ENCODE results near the gene CDC42SE2. TPM values are rescaled to one million over a fixed set of nuclear protein-coding genes. Genes with fewer than 3 reads are reported as not detected.

CDC42SE2 gene
- total RNA-seq, 1 experiment from 2014 or later = 23.2 TPM

- no peak overlapping the region for H3K14ac ChIP-seq (ENCODE audit: insufficient read depth, low read length)
- no peak for TF ChIP-seq CTCF (conservative IDR thresholded peaks at IDR 0.05)
- H4K20me1 ChIP-seq (ENCODE audit: control insufficient read depth, insufficient read depth, insufficient read length) = no peaks in the 10 kb centered on the region
- no peak overlapping the region for H2BK5ac ChIP-seq (ENCODE audit: insufficient read length, low read length)
- H3K9me3 ChIP-seq (ENCODE audit: control insufficient read depth, low read depth, low read length) = no peaks in the 10 kb centered on the region
- no CpG with 5 or more reads among the region's 1 CpG for WGBS (ENCODE audit: extremely low coverage, insufficient read length, low lambda C conversion rate)
- Mint-ChIP-seq H3K4me1 (peaks cover 0 to 3% of the 10 kb centered on the region in 2 experiments; a peak in 1 of 4 replicates), H3K27me3 (ENCODE audit: low read depth) (no peaks in the 10 kb centered on the region), H3K27ac (0 out of 7 replicates have a peak overlapping the region, but pooled peaks of 1 of the 3 experiments have one; percentile 38), H3K9me3 (no peaks in the 10 kb centered on the region), H3K36me3 (ENCODE audit: insufficient read depth in 1 of 3, low read depth in 3 of 3) (peaks cover 8 to 47% (median 14%) of the 10 kb centered on the region in 3 experiments; a peak in 6 of 7 replicates), H3K4me3 (no peak overlapping the region)
- no peaks in the 10 kb centered on the region for H3K79me1 ChIP-seq (ENCODE audit: insufficient read depth, low read depth, low read length, poor library complexity, severe bottlenecking)
- H2BK15ac ChIP-seq (ENCODE audit: low read depth, low read length) = no peak overlapping the region
- no peaks in the 10 kb centered on the region for H3K23me2 ChIP-seq (ENCODE audit: insufficient read length, low read depth, low read length, poor library complexity, severe bottlenecking)
- no peak overlapping the region for H3K56ac ChIP-seq (ENCODE audit: insufficient read length, low read depth, low read length)
- no peaks in the 10 kb centered on the region for H3K79me2 ChIP-seq (ENCODE audit: insufficient read depth, low read length)
- H4K5ac ChIP-seq (ENCODE audit: insufficient read length, low read depth, low read length) = no peak overlapping the region
- H3K9ac ChIP-seq (ENCODE audit: extremely low read depth, insufficient read length, low read length) = no peak overlapping the region
- H3K4ac ChIP-seq (ENCODE audit: low read depth, low read length) = no peak overlapping the region
- DNase-seq = no peak
- no peak overlapping the region for H4K8ac ChIP-seq (replicated peaks; ENCODE audit: insufficient read length, low read depth, low read length)
- no peak overlapping the region for H3T11ph ChIP-seq (ENCODE audit: low read length)
- H2BK120ac ChIP-seq (ENCODE audit: low read depth, low read length, poor library complexity, severe bottlenecking) = no peak overlapping the region
- H2AFZ ChIP-seq (ENCODE audit: low read length) = no peak overlapping the region
- H3K23ac ChIP-seq (ENCODE audit: insufficient read length, low read depth, low read length) = no peak overlapping the region
- no peak overlapping the region for H4K91ac ChIP-seq (ENCODE audit: insufficient read length, low read depth, low read length)
- no peak overlapping the region for H3K18ac ChIP-seq (ENCODE audit: insufficient read length, low read depth, low read length)
- H2BK20ac ChIP-seq (ENCODE audit: low read depth, low read length, poor library complexity, severe bottlenecking) = no peak overlapping the region
- no peak overlapping the region for H3K4me2 ChIP-seq (ENCODE audit: insufficient read depth, insufficient read length, low read length)
- H3K27me3 ChIP-seq (ENCODE audit: insufficient read depth, low read length) = no peaks in the 10 kb centered on the region
- no peak overlapping the region for H3K27ac ChIP-seq (ENCODE audit: insufficient read length, low read depth, low read length)
- H2AK5ac ChIP-seq (ENCODE audit: insufficient read length, low read length) = no peak overlapping the region
- H2BK12ac ChIP-seq (ENCODE audit: insufficient read length, low read depth, low read length) = no peak overlapping the region
- no peaks in the 10 kb centered on the region for H3K4me1 ChIP-seq (ENCODE audit: insufficient read depth, low read length)
These were observed 162.2 kb downstream of the CDC42SE2 start for GRCh38 chr5:131426011-131426410.
